SU-DHL-6 (cell line): ENCODE results near the gene TPR.
"Not testable (repeated sequence)": the region's sequence is repeated elsewhere in the genome, so short reads cannot be mapped to it uniquely, and the experiment has no call there.

ENCODE experiments used
- H2AFZ ChIP-seq: fragments of 200-600 bp; sonication (generic); 2 replicates; pipeline ENCODE4 v1.6.1; 2014; ENCODE audit warnings: low read depth, mild to moderate bottlenecking, moderate library complexity, mixed read lengths, antibody characterized with exemption, low read length; ENCODE audit not compliant: severe bottlenecking
- H3F3A ChIP-seq: fragments of 200-600 bp; shearing (Covaris generic); 2 replicates; pipeline ENCODE4 v1.6.0; 2016; ENCODE audit warnings: antibody characterized with exemption, mild to moderate bottlenecking; ENCODE audit not compliant: insufficient read depth
- H3K27ac ChIP-seq: fragments of 200-600 bp; sonication (generic); 2 replicates; pipeline ENCODE4 v1.5.1; 2016; ENCODE audit warnings: low read depth, mild to moderate bottlenecking, low read length, moderate library complexity, mixed read lengths
- H3K27me3 ChIP-seq: fragments of 200-600 bp; sonication (generic), shearing (Covaris generic); 2 replicates; pipeline ENCODE4 v1.6.0; 2014; ENCODE audit warnings: mild to moderate bottlenecking, low read length
- H3K36me3 ChIP-seq: fragments of 200-600 bp; sonication (generic); 2 replicates; pipeline ENCODE4 v1.6.1; 2014; ENCODE audit warnings: mild to moderate bottlenecking, low read length, mixed read lengths
- H3K4me2 ChIP-seq: fragments of 300-600, 200-600 bp; shearing (Covaris generic), sonication (generic); 2 replicates; pipeline ENCODE4 v1.6.0; 2014; ENCODE audit warnings: low read length, low read depth, mild to moderate bottlenecking; ENCODE audit not compliant: poor library complexity, severe bottlenecking
- H3K4me3 ChIP-seq: fragments of 200-600 bp; sonication (generic); 2 replicates; pipeline ENCODE4 v1.5.1; 2014; ENCODE audit warnings: antibody characterized with exemption, low read length, mild to moderate bottlenecking, mixed read lengths; ENCODE audit not compliant: insufficient read depth, poor library complexity, severe bottlenecking
- H3K79me2 ChIP-seq: fragments of 200-600 bp; sonication (generic); 2 replicates; pipeline ENCODE4 v1.6.1; 2014; ENCODE audit warnings: mild to moderate bottlenecking, low read length, moderate library complexity; ENCODE audit not compliant: insufficient read depth
- H3K9ac ChIP-seq: fragments of 200-600 bp; sonication (generic); 2 replicates; pipeline ENCODE4 v1.7.0; 2014; ENCODE audit warnings: mild to moderate bottlenecking, low read length
- H3K9me2 ChIP-seq: fragments of 200-600 bp; sonication (generic); replicated peaks from 2 replicates; pipeline ENCODE4 v1.6.1; 2014; ENCODE audit warnings: low read length; ENCODE audit not compliant: insufficient read depth
- H3K9me3 ChIP-seq: fragments of 200-600 bp; sonication (generic); 2 replicates; pipeline ENCODE4 v1.6.1; 2014; ENCODE audit warnings: low read length, mixed read lengths; ENCODE audit not compliant: insufficient read depth
- H4K20me1 ChIP-seq: fragments of 200-600 bp; sonication (generic); 2 replicates; pipeline ENCODE4 v1.6.1; 2014; ENCODE audit warnings: low read depth, mild to moderate bottlenecking, antibody characterized with exemption, low read length, moderate library complexity, mixed read lengths
- EZH2phosphoT487 ChIP-seq: fragments of 200-600 bp; sonication (generic), shearing (Covaris generic); conservative IDR thresholded peaks from 2 replicates; pipeline ENCODE4 v1.6.1; 2018; ENCODE audit warnings: mild to moderate bottlenecking, antibody characterized with exemption, low read length, moderate library complexity, mixed read lengths
- TF ChIP-seq, protein P1 (sequence below): fragments of 200-600 bp; sonication (generic); IDR thresholded peaks from one replicate; pipeline ENCODE4 v1.5.1; 2017; ENCODE audit warnings: antibody characterized with exemption, mild to moderate bottlenecking, low read length, moderate library complexity; ENCODE audit not compliant: insufficient read depth, poor library complexity, severe bottlenecking

The TPR gene

DNA sequence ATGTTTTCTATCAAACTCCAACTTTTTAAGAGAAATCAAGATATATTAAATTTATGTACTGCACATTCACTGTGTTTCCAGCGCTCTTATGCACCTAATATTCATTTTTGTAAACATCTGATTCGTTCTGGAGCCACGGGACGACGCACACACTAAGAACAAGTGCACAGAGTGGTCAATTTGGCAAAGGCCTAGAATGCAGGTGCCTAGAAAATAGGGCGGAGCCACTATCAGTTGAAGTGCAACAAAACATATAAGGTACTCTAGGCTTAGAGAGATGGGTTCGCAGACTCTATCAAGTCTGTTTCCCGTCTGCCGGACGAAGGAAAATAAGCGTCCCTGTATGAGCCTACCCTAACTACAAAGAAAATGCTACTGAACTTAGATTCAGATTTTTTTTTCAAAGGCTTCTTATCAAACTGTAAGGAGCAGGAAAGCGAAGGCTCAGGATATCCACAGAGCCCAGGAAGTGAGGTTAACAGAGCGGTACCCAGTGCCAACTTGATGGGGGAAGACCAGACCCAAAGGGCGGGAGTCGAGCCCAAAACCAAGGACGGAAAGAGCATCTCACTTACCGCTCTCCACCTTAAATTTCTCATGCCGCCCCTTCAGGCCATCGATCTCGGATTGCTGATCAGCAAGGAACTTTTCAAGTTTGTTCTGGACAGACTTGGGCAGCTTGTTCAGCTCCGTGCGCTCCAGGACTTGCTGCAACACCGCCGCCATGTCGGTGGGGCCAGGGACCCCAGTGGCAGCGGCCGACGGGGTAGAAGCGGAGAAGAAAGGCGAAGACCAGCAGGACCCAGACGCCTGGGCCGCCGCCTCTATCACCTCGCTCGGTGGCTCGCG is 526 bp downstream of the TPR start:
- Histone ChIP-seq H3K9ac (peak overlapping the region; percentile 81), H3K27ac (peak overlapping the region; percentile 72), H3K4me2 (peak overlapping the region; percentile 94), H3K36me3 (peaks cover 36% of the 10 kb centered on the region), H3K9me3 (no peaks in the 10 kb centered on the region), H4K20me1 (peaks cover 27% of the 10 kb centered on the region), H3K4me3 (peak overlapping the region; percentile 86), H2AFZ (peak overlapping the region; percentile 83), H3K9me2 (no peaks in the 10 kb centered on the region), H3F3A (0 out of 2 replicates have a peak, but pooled peaks cover 4% of the 10 kb centered on the region), H3K27me3 (no peaks in the 10 kb centered on the region), H3K79me2 (peaks cover 84% of the 10 kb centered on the region)
- TF ChIP-seq, protein P1, sequence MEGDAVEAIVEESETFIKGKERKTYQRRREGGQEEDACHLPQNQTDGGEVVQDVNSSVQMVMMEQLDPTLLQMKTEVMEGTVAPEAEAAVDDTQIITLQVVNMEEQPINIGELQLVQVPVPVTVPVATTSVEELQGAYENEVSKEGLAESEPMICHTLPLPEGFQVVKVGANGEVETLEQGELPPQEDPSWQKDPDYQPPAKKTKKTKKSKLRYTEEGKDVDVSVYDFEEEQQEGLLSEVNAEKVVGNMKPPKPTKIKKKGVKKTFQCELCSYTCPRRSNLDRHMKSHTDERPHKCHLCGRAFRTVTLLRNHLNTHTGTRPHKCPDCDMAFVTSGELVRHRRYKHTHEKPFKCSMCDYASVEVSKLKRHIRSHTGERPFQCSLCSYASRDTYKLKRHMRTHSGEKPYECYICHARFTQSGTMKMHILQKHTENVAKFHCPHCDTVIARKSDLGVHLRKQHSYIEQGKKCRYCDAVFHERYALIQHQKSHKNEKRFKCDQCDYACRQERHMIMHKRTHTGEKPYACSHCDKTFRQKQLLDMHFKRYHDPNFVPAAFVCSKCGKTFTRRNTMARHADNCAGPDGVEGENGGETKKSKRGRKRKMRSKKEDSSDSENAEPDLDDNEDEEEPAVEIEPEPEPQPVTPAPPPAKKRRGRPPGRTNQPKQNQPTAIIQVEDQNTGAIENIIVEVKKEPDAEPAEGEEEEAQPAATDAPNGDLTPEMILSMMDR: no peak

DNA sequence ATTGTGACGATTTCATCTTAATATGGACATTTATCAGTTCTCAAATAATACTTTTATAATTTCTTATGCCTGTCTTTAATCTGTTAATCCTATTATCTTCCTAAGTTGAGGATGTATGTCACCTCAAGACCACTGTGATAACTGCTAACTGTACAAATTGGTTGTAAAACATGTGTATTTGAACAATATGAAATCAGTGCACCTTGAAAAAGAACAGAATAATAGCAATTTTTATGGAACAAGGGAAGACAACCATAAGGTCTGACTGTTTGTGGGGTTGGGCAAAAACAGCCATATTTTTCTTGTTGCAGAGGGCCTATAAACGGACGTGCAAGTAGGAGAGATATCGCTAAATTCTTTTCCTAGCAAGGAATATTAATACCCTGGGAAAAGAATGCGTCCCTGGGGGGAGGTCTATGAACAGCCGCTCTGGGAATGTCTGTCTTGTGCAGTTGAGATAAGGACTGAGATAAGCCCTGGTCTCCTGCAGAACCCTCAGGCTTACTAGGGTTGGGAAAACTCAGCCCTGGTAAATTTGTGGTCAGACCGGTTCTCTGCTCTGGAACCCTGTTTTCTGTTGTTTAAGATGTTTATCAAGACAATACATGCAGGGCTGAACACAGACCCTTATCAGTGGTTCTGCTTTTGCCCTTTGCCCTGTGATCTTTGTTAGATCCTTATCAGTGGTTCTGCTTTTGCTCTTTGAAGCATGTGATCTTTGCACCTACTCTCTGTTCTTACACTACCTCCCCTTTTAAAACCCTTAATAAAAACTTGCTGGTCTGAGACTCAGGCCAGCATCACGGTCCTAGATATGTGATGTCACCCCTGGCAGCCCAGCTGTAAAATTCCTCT is 27.0 kb downstream of the TPR start:
- H3K4me3 ChIP-seq, H3K27ac ChIP-seq, H3K27me3 ChIP-seq, H3K9me2 ChIP-seq, H2AFZ ChIP-seq, H4K20me1 ChIP-seq, H3K79me2 ChIP-seq, H3F3A ChIP-seq, H3K9ac ChIP-seq, H3K9me3 ChIP-seq, H3K4me2 ChIP-seq: not testable (repeated sequence)
- H3K36me3 ChIP-seq: peaks cover 84% of the 10 kb centered on the region

DNA sequence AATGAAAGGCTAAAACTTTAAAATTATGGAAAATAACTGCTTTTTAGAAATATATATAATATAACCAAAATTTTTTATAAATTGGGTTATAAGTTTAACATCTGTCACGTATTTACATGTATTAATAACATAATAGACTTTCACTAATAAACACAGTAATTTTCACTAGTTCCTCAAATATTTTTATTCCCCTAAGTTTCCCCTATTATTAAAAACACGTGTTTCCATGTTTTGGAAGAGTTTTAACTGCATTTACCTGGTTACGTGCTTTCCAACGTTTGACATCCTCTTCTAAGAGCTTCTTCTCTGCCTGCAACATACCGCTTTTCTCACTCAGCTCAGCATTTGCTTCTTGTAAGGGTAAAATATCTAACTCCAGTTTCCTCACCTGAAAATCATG is 34.3 kb downstream of the TPR start:
- no peak overlapping the region for H2AFZ ChIP-seq
- H3K27ac ChIP-seq: no peak overlapping the region
- H3K79me2 ChIP-seq: no peaks in the 10 kb centered on the region
- TF ChIP-seq EZH2phosphoT487: no peak
- TF ChIP-seq, protein P1: no peak
- no peak overlapping the region for H3K4me2 ChIP-seq
- H4K20me1 ChIP-seq: no peaks in the 10 kb centered on the region
- H3K9ac ChIP-seq: no peak overlapping the region
- no peak overlapping the region for H3K4me3 ChIP-seq
- H3K36me3 ChIP-seq: peaks cover 83% of the 10 kb centered on the region
- no peaks in the 10 kb centered on the region for H3K27me3 ChIP-seq
- H3K9me3 ChIP-seq: no peaks in the 10 kb centered on the region
- H3F3A ChIP-seq: peaks cover 3% of the 10 kb centered on the region; the same call in 1 of the 2 replicates
- H3K9me2 ChIP-seq: no peaks in the 10 kb centered on the region
